ENCODE measurements around the gene ERCC2.
A peak's percentile ranks its signal among the peaks of the same experiment; 100 is the strongest.
"Not testable (repeated sequence)": the region's sequence is repeated elsewhere in the genome, so short reads cannot be mapped to it uniquely, and the experiment has no call there.

Gene ERCC2

GRCh38 chr19:45413497-45413896, 43.1 kb upstream of the ERCC2 start:
- peak in 1 of 2 donors; percentile 43 for DNase-seq (ENCODE audit: low read depth in 2 of 2)
- H3K4me3 ChIP-seq (replicated peaks in 1 of 2; ENCODE audit: low read depth in 2 of 2, low read length in 2 of 2) = no peak overlapping the region
- TF ChIP-seq, protein P1, sequence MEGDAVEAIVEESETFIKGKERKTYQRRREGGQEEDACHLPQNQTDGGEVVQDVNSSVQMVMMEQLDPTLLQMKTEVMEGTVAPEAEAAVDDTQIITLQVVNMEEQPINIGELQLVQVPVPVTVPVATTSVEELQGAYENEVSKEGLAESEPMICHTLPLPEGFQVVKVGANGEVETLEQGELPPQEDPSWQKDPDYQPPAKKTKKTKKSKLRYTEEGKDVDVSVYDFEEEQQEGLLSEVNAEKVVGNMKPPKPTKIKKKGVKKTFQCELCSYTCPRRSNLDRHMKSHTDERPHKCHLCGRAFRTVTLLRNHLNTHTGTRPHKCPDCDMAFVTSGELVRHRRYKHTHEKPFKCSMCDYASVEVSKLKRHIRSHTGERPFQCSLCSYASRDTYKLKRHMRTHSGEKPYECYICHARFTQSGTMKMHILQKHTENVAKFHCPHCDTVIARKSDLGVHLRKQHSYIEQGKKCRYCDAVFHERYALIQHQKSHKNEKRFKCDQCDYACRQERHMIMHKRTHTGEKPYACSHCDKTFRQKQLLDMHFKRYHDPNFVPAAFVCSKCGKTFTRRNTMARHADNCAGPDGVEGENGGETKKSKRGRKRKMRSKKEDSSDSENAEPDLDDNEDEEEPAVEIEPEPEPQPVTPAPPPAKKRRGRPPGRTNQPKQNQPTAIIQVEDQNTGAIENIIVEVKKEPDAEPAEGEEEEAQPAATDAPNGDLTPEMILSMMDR (IDR thresholded peaks at IDR 0.05; ENCODE audit: low read depth, low read length) = no peak

- not testable (repeated sequence) for H3K4me3 ChIP-seq (replicated peaks in 1 of 2; ENCODE audit: low read depth in 2 of 2, low read length in 2 of 2); DNase-seq (ENCODE audit: low read depth in 2 of 2)
Measured at GRCh38 chr19:45410330-45410729, 40.0 kb upstream of the ERCC2 start.

GRCh38 chr19:45409557-45409920, 39.2 kb upstream of the ERCC2 start:
- H3K4me3 ChIP-seq (replicated peaks in 1 of 2; ENCODE audit: low read depth in 2 of 2, low read length in 2 of 2) = no peak overlapping the region
- TF ChIP-seq, protein P1 (IDR thresholded peaks at IDR 0.05; ENCODE audit: low read depth, low read length) = no peak
- DNase-seq (ENCODE audit: low read depth in 2 of 2) = no peak

- DNase-seq (ENCODE audit: low read depth in 2 of 2) = no peak
- H3K4me3 ChIP-seq (replicated peaks in 1 of 2; ENCODE audit: low read depth in 2 of 2, low read length in 2 of 2) = no peak overlapping the region
- TF ChIP-seq, protein P1 (IDR thresholded peaks at IDR 0.05; ENCODE audit: low read depth, low read length) = no peak
Measured at GRCh38 chr19:45408830-45409556, 38.6 kb upstream of the ERCC2 start.

DNA sequence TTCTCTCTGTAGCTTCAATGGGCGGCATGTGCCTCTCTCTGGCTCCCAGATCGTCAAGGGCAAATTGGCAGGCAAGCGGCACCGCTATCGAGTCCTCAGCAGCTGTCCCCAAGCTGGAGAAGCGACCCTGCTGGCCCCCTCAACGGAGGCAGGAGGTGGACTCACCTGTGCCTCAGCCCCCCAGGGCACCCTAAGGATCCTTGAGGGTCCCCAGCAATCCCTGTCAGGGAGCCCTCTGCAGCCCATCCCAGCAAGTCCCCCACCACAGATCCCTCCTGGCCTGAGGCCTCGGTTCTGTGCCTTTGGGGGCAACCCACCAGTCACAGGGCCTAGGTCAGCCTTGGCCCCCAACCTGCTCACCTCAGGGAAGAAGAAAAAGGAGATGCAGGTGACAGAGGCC, 37.7 kb upstream of the ERCC2 start:
- no peak overlapping the region for H3K4me3 ChIP-seq (replicated peaks in 1 of 2; ENCODE audit: low read depth in 2 of 2, low read length in 2 of 2)
- TF ChIP-seq, protein P1 (IDR thresholded peaks at IDR 0.05; ENCODE audit: low read depth, low read length) = no peak
- DNase-seq (ENCODE audit: low read depth in 2 of 2) = no peak

- not testable (repeated sequence) for DNase-seq (ENCODE audit: low read depth in 2 of 2)
- peak overlapping the region in 1 of 2 donors; percentile 93 for H3K4me3 ChIP-seq (replicated peaks in 1 of 2; ENCODE audit: low read depth in 2 of 2, low read length in 2 of 2)
Measured at GRCh38 chr19:45407585-45407984, 37.2 kb upstream of the ERCC2 start.

DNA sequence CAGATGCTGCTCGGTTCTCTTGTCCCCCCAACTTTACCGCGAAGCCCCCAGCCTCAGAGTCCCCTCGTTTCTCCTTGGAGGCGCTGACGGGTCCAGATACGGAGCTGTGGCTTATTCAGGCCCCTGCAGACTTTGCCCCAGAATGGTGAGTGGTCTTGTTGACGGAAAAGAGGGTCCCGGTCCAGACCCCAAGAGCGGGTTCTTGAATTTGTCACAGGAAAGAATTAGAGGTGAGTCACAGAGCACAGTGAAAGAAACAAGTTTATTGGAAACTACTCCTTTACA, 36.7 kb upstream of the ERCC2 start:
- DNase-seq (ENCODE audit: low read depth in 2 of 2) = no peak
- peak overlapping the region; percentile 93 to 97 for H3K4me3 ChIP-seq (replicated peaks in 1 of 2; ENCODE audit: low read depth in 2 of 2, low read length in 2 of 2)
- TF ChIP-seq, protein P1 (IDR thresholded peaks at IDR 0.05; ENCODE audit: low read depth, low read length) = no peak
